Measurements from ENCODE around the gene FOXO6.

The FOXO6 gene

DNA sequence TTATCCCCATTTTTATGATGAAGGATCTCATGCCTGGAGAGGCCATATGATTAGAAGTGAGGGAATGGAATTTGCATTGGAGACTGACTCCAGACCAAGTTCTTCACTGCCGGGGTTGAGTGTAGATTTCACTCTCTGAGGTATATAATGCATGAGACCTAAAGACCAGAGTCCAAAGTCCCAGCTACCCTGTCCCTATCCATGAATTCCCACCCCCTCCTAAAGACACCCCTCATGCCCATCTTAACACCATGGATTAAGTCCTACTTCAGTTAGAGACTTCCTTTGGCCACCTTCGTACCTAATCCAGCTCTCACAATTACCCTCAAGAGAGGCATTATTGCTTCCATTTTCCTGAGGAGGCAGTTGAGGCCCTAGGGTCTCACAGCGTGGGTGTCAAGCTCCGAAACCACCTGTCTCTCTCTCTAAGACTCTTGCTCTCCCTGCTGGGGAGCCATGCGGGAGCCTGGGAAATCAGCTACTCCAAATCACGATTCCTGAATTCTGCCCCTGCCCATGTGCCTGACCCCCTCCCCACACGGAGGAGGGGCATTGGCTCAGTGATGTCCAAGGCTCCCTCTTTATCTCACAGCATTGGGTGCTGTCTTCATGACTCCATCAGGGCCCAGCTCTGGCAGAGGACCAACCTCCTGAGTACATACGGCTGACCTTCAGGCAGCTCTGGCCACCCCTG is 11.7 kb upstream of the FOXO6 start:
- H3K4me3 ChIP-seq (ENCODE audit: low read length) = no peak overlapping the region
- no peaks in the 10 kb centered on the region for H3K36me3 ChIP-seq (ENCODE audit: insufficient read depth, low read length)
- no peaks in the 10 kb centered on the region for H3K4me1 ChIP-seq (ENCODE audit: insufficient read depth, low read length)
- H3K27me3 ChIP-seq (ENCODE audit: insufficient read depth, low read length) = no peaks in the 10 kb centered on the region
- no peaks in the 10 kb centered on the region for H3K9me3 ChIP-seq (ENCODE audit: low read length)
- no peak overlapping the region for H2AFZ ChIP-seq (ENCODE audit: low read depth, low read length)

DNA sequence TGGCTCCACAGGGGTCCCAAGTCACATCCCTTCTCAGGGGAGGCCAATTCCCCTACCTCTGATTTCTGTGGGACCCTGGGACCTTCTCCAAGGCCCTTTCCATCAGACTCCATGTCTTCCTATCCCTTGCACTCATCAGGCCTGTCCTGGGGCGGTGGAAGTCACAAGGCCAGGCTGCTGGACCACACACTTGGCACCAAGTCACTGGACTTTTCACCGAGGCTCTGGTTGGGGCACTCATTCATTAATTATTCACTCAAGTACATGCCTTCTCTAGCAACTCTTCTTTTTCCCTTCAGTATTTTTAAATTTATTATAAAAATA is 11.2 kb upstream of the FOXO6 start:
- Histone ChIP-seq H3K9me3 (ENCODE audit: low read length) (no peaks in the 10 kb centered on the region), H3K27me3 (ENCODE audit: insufficient read depth, low read length) (no peaks in the 10 kb centered on the region), H3K4me3 (ENCODE audit: low read length) (no peak overlapping the region), H3K4me1 (ENCODE audit: insufficient read depth, low read length) (no peaks in the 10 kb centered on the region), H2AFZ (ENCODE audit: low read depth, low read length) (no peak overlapping the region), H3K36me3 (ENCODE audit: insufficient read depth, low read length) (no peaks in the 10 kb centered on the region)

DNA sequence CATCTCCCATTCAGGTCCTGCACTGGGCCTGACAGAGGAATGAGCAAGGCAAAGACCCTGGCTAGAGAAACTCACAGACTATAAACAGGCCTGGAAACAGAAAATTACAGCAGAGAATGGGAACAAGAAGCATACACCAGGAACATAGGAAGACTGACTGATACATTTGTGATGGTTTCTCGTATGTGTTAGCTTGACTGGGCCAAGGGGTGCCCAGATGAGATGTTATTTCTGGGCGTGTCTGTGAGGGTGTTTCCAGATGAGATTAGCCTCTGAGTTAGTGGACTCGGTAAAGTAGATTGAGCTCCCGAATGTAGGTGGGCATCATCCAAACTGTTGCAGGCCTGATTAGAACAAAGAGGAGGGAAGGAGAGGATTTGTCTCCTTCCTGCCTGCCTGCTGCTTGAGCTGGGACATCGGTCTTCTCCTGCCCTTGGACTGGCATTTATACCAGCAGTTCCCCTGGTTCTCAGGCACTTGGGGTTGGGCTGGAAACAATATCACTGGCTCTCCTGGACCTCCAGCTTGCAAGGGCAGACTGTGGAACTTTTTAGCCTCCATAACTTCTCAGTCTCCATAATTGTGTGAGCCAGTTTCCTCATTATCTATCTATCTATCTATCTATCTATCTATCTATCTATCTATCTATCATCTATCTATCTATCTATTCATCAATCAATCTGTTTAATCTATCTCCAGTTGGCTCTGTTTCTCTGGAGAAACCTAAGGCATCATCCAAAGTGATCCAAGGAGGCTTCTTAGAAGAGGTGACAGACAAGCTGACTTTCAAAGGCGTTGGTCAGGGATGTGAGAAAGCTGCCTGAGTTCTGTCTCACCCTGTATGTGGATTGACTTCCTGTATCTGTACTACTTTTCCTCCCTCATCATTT is 9.7 kb upstream of the FOXO6 start:
- no peaks in the 10 kb centered on the region for H3K4me1 ChIP-seq (ENCODE audit: insufficient read depth, low read length)
- no peak overlapping the region for H3K4me3 ChIP-seq (ENCODE audit: low read length)
- no peak overlapping the region for H2AFZ ChIP-seq (ENCODE audit: low read depth, low read length)
- no peaks in the 10 kb centered on the region for H3K36me3 ChIP-seq (ENCODE audit: insufficient read depth, low read length)
- no peaks in the 10 kb centered on the region for H3K27me3 ChIP-seq (ENCODE audit: insufficient read depth, low read length)
- no peaks in the 10 kb centered on the region for H3K9me3 ChIP-seq (ENCODE audit: low read length)

DNA sequence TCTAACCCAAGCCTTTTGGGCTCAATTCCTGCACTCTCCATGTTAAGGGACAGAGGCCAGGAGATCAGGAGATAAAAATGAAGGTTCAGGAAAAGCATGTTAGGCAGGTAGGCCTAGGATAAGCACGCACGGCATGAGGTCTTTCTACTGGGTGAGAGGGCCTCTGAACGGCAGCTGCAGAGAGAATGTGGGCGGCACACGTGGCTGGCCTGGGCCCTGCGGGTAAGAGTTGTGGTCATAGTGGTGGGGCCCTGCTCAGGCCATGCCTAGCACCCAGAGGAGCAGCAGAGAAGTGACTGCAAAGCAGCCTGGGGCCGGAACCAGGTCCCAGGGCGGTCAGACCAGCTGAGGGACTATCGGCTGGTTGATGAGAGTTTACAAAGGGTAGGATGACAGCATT is 7.5 kb upstream of the FOXO6 start:
- Histone ChIP-seq H3K4me1 (ENCODE audit: insufficient read depth, low read length) (peaks cover 8% of the 10 kb centered on the region), H3K9me3 (ENCODE audit: low read length) (no peaks in the 10 kb centered on the region), H2AFZ (ENCODE audit: low read depth, low read length) (no peak overlapping the region), H3K36me3 (ENCODE audit: insufficient read depth, low read length) (no peaks in the 10 kb centered on the region), H3K4me3 (ENCODE audit: low read length) (no peak overlapping the region), H3K27me3 (ENCODE audit: insufficient read depth, low read length) (no peaks in the 10 kb centered on the region)

DNA sequence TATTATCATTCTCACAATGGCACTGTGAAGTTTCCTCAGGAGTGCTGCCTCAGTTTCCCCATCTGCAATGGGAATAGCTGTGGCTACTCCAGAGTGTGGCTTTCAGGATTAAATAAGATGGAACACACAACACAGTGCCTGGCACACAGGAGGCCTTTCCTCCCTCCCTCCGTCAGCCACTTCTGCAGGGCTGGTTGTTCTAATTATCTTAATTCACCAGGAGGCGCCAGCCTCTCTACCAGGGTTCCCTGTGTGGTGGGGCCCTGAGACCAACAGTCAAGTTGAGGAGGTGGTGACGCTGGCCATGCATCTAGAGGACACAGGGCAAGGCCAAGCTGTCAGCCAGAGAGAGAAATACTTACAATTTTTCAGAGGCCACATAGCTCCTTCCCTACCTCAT is 6.3 kb upstream of the FOXO6 start:
- no peak overlapping the region for H2AFZ ChIP-seq (ENCODE audit: low read depth, low read length)
- H3K4me3 ChIP-seq (ENCODE audit: low read length) = no peak overlapping the region
- no peaks in the 10 kb centered on the region for H3K27me3 ChIP-seq (ENCODE audit: insufficient read depth, low read length)
- no peaks in the 10 kb centered on the region for H3K36me3 ChIP-seq (ENCODE audit: insufficient read depth, low read length)
- H3K4me1 ChIP-seq (ENCODE audit: insufficient read depth, low read length) = peaks cover 8% of the 10 kb centered on the region
- no peaks in the 10 kb centered on the region for H3K9me3 ChIP-seq (ENCODE audit: low read length)

DNA sequence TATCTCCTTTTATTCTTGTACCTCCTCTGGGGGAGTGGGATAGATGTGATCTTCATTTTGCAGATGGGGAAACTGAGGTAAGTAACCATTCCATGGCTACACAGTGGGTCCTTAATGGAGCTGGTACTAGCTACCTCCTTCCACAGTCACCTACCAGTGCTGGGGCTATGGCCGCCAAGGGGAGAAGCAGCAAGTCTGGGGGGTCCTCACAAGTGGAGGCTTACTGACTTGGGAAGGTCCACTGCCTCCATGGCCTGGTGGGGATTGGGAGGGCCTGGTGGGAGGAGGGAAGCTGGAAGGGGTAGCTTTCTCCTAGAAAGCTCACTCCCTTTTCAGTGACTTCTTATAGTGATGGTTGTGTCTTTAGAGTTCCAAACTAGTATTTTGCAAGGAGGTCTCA is 5.9 kb upstream of the FOXO6 start:
- Histone ChIP-seq H3K9me3 (ENCODE audit: low read length) (no peaks in the 10 kb centered on the region), H2AFZ (ENCODE audit: low read depth, low read length) (no peak overlapping the region), H3K36me3 (ENCODE audit: insufficient read depth, low read length) (no peaks in the 10 kb centered on the region), H3K4me3 (ENCODE audit: low read length) (no peak overlapping the region), H3K4me1 (ENCODE audit: insufficient read depth, low read length) (peaks cover 9% of the 10 kb centered on the region), H3K27me3 (ENCODE audit: insufficient read depth, low read length) (no peaks in the 10 kb centered on the region)

DNA sequence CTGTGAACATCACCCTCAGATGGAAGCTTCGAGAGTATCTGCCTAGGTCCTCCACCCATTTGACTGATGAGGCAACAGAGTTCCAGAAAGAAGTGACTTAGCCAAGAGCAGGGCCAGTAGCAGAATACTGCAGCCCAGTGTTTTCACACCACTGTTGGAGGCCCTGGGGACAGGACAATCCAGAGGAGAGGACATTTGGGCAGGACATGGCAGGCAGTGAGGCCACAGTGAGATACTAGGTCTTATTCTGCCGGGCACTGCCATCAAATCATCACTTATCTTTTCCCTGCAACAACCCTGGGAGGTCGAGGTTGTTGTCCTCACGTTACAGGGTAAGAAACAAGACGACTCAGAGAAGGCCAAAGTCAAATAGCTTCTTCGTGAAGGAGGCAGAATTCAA is 5.5 kb upstream of the FOXO6 start:
- no peak overlapping the region for H2AFZ ChIP-seq (ENCODE audit: low read depth, low read length)
- no peaks in the 10 kb centered on the region for H3K9me3 ChIP-seq (ENCODE audit: low read length)
- H3K4me1 ChIP-seq (ENCODE audit: insufficient read depth, low read length) = peaks cover 10% of the 10 kb centered on the region
- H3K36me3 ChIP-seq (ENCODE audit: insufficient read depth, low read length) = no peaks in the 10 kb centered on the region
- no peak overlapping the region for H3K4me3 ChIP-seq (ENCODE audit: low read length)
- no peaks in the 10 kb centered on the region for H3K27me3 ChIP-seq (ENCODE audit: insufficient read depth, low read length)

DNA sequence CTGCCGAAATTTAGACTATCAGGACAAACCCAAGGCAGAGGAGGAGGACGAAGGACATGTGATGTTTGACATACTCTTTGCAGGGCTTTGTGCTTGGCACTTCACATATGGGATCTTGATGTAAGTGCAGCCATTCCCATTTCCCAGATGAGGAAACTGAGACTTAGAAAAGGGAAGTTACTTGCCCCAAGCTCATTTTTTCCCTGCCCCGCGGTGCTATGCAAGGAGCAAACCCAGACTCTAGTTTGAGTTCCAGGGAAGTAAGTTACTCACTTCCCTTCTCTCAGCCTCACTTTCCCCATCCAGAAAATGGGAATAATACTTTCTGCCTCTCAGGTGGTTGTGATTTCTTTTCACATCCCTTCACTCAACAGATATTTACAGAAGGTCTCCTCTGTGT is 4.5 kb upstream of the FOXO6 start:
- H3K27me3 ChIP-seq (ENCODE audit: insufficient read depth, low read length) = no peaks in the 10 kb centered on the region
- H3K4me3 ChIP-seq (ENCODE audit: low read length) = no peak overlapping the region
- no peaks in the 10 kb centered on the region for H3K36me3 ChIP-seq (ENCODE audit: insufficient read depth, low read length)
- peaks cover 10% of the 10 kb centered on the region for H3K4me1 ChIP-seq (ENCODE audit: insufficient read depth, low read length)
- no peak overlapping the region for H2AFZ ChIP-seq (ENCODE audit: low read depth, low read length)
- H3K9me3 ChIP-seq (ENCODE audit: low read length) = no peaks in the 10 kb centered on the region

DNA sequence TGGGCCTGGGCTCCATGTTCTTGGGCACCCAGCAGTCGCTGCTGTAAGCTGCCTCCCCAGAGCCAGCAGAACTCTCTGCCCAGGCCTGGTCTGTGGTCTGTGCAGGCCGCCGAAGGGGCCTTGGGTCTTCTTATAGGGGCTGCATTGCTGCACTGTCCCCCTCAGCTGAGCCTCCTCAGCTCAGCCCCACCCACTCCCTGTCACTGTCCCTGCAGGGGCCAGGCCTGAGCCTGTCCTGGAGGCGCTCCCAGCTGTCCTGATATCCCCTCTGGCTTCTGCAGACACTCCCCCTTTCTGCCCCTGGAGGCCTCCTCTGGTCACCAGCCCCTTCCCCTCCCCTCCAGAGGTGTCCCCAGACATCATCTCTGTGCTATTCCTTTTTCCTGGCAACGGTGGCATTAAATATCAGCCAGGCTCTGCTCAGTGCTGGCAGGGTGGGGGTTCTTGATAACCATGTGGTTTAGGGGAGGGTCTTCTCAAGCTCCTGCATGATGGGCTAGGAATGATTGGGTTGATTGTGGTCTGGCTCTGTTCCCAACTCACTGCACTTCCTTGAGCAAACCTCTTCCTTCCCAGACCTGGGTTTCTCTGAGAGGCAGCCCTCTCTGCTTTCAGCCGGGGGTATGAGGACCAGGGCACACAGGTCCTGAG is 3.7 kb upstream of the FOXO6 start:
- no peaks in the 10 kb centered on the region for H3K9me3 ChIP-seq (ENCODE audit: low read length)
- peaks cover 10% of the 10 kb centered on the region for H3K4me1 ChIP-seq (ENCODE audit: insufficient read depth, low read length)
- H3K4me3 ChIP-seq (ENCODE audit: low read length) = no peak overlapping the region
- peaks cover 3% of the 10 kb centered on the region for H3K27me3 ChIP-seq (ENCODE audit: insufficient read depth, low read length)
- H2AFZ ChIP-seq (ENCODE audit: low read depth, low read length) = no peak overlapping the region
- H3K36me3 ChIP-seq (ENCODE audit: insufficient read depth, low read length) = no peaks in the 10 kb centered on the region

DNA sequence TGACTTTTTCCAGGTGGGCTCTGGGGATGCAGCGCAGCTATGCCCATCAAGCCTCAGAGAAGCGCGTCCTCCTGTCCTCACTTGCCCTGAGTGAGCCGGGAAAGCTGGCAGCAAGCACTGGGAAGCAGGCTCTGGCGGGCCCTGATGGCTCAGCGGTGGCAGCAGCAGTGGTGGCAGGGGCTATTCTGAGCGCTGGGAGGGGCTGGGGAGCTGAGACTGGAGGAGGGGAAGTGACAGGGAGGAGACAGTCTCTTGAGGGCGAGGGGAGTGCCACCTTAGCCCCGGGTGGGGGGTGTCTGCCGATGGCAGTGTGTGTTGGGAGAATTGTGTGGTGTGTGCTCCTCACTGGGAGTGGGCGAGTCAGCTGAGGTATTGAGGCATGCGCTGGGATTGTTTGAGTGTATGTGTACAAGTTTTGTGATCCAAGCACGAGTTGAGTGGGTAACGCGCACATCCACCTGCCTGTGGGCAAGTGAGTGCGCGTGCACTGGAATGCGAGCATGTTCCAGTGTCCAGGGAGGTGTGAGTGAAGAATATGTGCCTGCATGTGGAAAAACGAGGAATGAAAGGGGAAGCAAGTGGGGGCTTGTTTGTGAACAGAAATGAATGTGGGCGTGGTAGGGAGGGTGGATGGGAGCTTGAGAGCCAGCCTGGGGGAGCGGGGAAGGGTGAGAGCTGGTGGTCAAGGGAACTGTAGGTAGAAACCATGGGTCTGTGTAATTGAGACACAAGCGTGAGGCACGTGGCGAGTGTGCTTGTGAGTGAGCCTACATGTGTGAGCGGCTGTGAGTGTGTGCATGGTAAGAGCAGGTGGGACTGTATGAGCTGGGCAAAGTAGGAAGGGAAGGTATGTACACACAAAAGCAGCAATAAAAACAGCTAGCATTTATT is 2.9 kb upstream of the FOXO6 start:
- no peaks in the 10 kb centered on the region for H3K9me3 ChIP-seq (ENCODE audit: low read length)
- no peak overlapping the region for H2AFZ ChIP-seq (ENCODE audit: low read depth, low read length)
- no peaks in the 10 kb centered on the region for H3K36me3 ChIP-seq (ENCODE audit: insufficient read depth, low read length)
- H3K27me3 ChIP-seq (ENCODE audit: insufficient read depth, low read length) = peaks cover 11% of the 10 kb centered on the region
- no peak overlapping the region for H3K4me3 ChIP-seq (ENCODE audit: low read length)
- H3K4me1 ChIP-seq (ENCODE audit: insufficient read depth, low read length) = peaks cover 10% of the 10 kb centered on the region

DNA sequence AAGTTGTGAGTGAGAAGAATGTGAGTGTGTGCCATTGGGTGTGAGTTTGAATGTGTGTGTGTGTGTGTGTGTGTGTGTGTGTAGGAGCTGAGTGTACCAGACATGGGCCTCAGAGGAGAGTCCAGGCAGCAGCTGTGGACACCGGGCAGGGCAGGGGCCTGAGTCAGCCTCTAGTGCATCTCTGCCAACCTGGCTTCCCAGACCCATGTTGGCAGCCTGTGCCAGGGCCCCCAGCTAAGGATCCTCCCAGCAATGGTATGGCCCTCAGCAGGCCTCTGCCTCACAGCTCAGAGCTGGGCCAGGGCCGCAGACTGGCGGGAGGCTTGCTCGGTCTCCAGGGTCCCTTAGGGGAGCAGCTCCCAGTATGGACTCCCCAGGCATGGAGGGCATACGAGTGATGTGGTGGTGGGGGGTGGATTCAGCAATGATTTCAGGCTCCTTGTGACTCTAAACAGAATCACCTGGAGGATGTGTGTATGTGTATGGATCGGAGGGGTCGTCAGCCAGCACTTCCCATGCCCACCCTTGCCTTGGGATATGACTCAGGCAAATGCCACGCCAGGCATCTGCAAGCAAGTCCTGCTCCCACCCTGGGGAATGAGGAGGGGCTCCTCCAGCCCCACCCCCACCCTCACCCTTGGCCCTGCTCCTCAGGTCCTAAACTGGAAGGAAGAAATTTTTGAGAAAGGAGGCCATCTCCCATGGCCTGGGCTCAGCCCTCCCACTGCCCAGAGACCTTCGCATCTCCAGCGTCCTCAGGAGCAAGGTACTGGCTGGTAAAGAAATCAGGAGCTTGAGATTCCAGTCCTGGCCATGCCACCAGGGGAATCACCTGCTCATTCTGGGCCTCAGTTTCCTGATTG is 1.8 kb upstream of the FOXO6 start:
- no peaks in the 10 kb centered on the region for H3K36me3 ChIP-seq (ENCODE audit: insufficient read depth, low read length)
- H2AFZ ChIP-seq (ENCODE audit: low read depth, low read length) = no peak overlapping the region
- peaks cover 10% of the 10 kb centered on the region for H3K4me1 ChIP-seq (ENCODE audit: insufficient read depth, low read length)
- no peak overlapping the region for H3K4me3 ChIP-seq (ENCODE audit: low read length)
- H3K27me3 ChIP-seq (ENCODE audit: insufficient read depth, low read length) = peaks cover 21% of the 10 kb centered on the region
- no peaks in the 10 kb centered on the region for H3K9me3 ChIP-seq (ENCODE audit: low read length)

Measured in neuron (in vitro differentiated cells).